Ishikawa (cell line): ENCODE data around the gene PTPN14.

Experiments used
- CEBPB ChIP-seq: IDR thresholded peaks from 2 replicates; pipeline ENCODE4 v1.6.1; 2012
- CREB1 ChIP-seq: IDR thresholded peaks from 2 replicates; pipeline ENCODE4 v1.6.1; 2012; ENCODE audit warnings: low read depth
- EGR1 ChIP-seq: IDR thresholded peaks from 2 replicates; pipeline ENCODE4 v1.6.1; 2012
- EP300 ChIP-seq: IDR thresholded peaks from 2 replicates; pipeline ENCODE4 v1.6.1; 2012; ENCODE audit warnings: borderline replicate concordance
- FOXM1 ChIP-seq: IDR thresholded peaks from 2 replicates; pipeline ENCODE4 v1.6.1; 2012; ENCODE audit warnings: low read depth, borderline replicate concordance
- NFIC ChIP-seq: IDR thresholded peaks from 2 replicates; pipeline ENCODE4 v1.6.1; 2012
- RAD21 ChIP-seq: IDR thresholded peaks from 2 replicates; pipeline ENCODE4 v1.6.1; 2012; ENCODE audit warnings: low read depth
- TAF1 ChIP-seq: IDR thresholded peaks from 2 replicates; pipeline ENCODE4 v1.6.1; 2012; ENCODE audit warnings: low read depth, mild to moderate bottlenecking
- TCF12 ChIP-seq: IDR thresholded peaks from 2 replicates; pipeline ENCODE4 v1.6.1; 2012; ENCODE audit warnings: low read depth
- TEAD4 ChIP-seq: IDR thresholded peaks from 2 replicates; pipeline ENCODE4 v1.6.1; 2012
- YY1 ChIP-seq: IDR thresholded peaks from 2 replicates; pipeline ENCODE4 v1.6.1; 2012; ENCODE audit warnings: low read depth
- ZBTB7A ChIP-seq: IDR thresholded peaks from 2 replicates; pipeline ENCODE4 v1.6.1; 2012; ENCODE audit warnings: low read depth
- TF ChIP-seq, protein P1 (sequence below): IDR thresholded peaks from 2 replicates; pipeline ENCODE4 v1.6.1; 2012
- TF ChIP-seq, protein P2 (sequence below): IDR thresholded peaks from 2 replicates; pipeline ENCODE4 v1.6.1; 2012
- TF ChIP-seq, protein P3 (sequence below): IDR thresholded peaks from 2 replicates; pipeline ENCODE4 v1.6.1; 2012; ENCODE audit warnings: low read depth, mild to moderate bottlenecking

PTPN14 gene

DNA sequence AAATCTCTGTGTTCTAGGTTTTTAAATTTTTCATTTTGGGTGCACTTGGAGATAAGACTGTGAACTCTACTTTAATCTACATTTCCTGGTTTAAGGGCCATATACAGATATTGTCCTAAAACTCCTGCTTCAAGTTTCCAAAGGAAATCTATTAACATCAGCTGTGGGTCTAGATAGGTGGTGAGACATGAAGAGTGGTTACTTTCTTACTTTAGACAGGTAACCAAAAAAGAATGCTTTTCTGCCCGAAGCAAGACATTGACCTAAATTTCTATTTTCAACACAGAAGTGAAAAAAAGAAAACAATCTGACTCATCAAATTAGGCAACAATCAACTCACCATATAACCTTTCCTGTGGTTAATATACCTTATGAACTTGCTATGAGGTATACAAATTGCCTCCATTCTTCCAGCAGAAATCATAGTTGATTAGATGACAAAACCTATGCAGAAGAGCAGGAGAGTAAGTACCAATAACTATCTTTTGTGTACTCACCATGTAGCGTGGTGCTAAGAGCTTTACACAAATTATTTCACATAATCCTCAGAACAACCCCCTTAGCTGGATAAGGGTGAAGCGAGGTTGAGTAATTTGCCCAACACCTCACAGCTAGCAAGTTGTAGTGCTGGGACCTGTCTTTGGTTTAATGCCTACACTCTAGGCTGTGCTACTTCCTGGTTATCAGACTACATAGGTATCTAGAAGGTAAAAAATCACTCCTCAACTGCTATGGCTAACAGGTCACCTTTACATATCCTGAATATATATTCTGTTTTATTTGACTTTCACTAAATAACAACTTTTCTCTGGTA lies 23.4 kb upstream of the PTPN14 start:
- TF ChIP-seq TEAD4 (no peak), TCF12 (no peak), RAD21 (no peak), ZBTB7A (no peak), NFIC (no peak)

DNA sequence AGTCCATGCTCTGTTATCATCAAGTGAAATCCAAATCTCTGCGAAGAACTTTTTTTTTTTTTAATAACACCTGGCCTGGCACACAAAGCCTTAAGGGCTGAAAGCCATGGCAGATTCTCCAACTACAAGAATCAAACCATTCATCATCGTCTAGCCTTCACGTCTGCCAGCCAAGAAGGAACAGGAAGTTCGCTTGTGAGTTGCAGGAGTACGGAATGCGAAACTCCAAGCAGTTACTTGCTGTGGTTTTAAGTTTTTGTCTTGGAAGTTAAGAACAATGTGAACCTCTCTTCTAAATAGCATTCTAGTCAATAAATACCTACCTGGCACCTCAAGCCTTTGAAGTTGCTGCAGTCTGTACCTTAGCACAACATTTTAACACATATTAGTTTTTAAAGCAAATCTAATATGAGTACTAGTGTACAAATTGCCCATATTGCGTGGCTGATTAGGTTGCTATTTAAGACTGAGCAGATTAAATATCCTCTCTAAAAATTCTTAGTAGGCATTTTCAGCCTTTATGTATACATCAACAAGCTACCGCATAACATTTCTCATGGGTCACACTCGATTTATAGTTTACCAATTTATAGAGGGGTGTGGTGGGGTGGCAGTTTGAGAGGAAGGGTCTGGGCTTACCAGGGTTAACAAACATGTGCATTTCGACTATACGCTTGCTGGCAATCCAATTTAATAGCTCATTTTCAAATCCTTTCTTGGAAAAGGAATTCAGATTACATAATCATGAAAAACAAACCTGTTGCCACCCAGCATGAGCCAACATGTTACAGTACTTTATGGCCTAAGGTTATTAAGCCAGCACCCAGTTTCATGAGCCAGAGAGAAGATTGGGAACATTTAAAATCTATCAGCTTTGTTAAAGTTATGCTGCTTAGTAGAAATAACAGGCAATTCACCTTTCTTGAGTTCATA lies 22.2 kb upstream of the PTPN14 start:
- TF ChIP-seq TCF12 (no peak), YY1 (no peak), EGR1 (no peak), CREB1 (no peak), RAD21 (no peak), TEAD4 (no peak), FOXM1 (no peak)
- TF ChIP-seq, protein P1, sequence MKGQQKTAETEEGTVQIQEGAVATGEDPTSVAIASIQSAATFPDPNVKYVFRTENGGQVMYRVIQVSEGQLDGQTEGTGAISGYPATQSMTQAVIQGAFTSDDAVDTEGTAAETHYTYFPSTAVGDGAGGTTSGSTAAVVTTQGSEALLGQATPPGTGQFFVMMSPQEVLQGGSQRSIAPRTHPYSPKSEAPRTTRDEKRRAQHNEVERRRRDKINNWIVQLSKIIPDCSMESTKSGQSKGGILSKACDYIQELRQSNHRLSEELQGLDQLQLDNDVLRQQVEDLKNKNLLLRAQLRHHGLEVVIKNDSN: no peak

DNA sequence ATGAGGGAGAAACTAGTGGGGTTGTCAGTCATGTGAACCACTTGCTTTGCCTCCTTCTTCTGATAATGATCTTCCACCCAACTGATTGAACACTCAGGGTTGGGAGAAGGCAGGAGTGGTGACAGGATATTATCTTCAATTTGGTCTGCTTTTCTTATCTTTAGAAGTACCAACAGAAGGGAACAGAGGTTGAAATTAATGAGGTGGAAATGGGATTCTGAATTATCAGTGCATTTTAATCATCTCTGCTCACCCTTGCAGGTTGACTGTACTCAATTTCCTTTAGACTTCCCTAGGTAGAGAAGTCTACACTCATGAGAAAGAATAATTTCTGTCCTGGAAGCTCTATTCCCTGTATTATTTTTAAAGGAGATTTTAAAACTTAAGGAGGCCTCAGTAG lies 19.9 kb upstream of the PTPN14 start:
- no peak for TF ChIP-seq CEBPB
- no peak for TF ChIP-seq YY1
- TF ChIP-seq, protein P2, sequence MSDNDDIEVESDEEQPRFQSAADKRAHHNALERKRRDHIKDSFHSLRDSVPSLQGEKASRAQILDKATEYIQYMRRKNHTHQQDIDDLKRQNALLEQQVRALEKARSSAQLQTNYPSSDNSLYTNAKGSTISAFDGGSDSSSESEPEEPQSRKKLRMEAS: no peak
- TF ChIP-seq, protein P3, sequence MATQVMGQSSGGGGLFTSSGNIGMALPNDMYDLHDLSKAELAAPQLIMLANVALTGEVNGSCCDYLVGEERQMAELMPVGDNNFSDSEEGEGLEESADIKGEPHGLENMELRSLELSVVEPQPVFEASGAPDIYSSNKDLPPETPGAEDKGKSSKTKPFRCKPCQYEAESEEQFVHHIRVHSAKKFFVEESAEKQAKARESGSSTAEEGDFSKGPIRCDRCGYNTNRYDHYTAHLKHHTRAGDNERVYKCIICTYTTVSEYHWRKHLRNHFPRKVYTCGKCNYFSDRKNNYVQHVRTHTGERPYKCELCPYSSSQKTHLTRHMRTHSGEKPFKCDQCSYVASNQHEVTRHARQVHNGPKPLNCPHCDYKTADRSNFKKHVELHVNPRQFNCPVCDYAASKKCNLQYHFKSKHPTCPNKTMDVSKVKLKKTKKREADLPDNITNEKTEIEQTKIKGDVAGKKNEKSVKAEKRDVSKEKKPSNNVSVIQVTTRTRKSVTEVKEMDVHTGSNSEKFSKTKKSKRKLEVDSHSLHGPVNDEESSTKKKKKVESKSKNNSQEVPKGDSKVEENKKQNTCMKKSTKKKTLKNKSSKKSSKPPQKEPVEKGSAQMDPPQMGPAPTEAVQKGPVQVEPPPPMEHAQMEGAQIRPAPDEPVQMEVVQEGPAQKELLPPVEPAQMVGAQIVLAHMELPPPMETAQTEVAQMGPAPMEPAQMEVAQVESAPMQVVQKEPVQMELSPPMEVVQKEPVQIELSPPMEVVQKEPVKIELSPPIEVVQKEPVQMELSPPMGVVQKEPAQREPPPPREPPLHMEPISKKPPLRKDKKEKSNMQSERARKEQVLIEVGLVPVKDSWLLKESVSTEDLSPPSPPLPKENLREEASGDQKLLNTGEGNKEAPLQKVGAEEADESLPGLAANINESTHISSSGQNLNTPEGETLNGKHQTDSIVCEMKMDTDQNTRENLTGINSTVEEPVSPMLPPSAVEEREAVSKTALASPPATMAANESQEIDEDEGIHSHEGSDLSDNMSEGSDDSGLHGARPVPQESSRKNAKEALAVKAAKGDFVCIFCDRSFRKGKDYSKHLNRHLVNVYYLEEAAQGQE: no peak
- no peak for TF ChIP-seq ZBTB7A
- no peak for TF ChIP-seq TEAD4
- no peak for TF ChIP-seq FOXM1
- no peak for TF ChIP-seq TCF12
- no peak for TF ChIP-seq EGR1
- TF ChIP-seq TAF1: no peak
- TF ChIP-seq NFIC: no peak
- no peak for TF ChIP-seq RAD21
- TF ChIP-seq CREB1: no peak
- TF ChIP-seq EP300: no peak
- TF ChIP-seq, protein P1: no peak

DNA sequence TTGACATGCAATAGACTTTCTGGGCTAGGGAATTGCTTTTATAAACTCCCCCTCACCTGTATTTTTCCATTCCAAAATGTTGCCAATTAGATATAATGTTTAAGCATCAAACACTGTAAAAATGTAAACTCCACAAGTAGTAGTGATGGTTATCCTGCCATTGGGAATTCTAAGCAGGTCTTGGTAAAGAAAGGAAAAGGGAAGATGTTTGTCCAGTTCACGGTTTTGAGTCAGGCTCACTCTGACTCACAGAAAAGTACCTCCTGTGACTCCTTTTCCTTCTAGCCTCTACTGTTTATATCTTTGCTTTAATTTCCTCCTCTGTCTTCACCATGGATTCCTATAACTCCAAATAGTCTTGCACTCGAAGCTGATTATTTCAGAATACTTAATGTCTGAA lies 19.0 kb upstream of the PTPN14 start:
- TF ChIP-seq NFIC: no peak
- TF ChIP-seq RAD21: no peak
- TF ChIP-seq, protein P3: no peak
- no peak for TF ChIP-seq EGR1
- no peak for TF ChIP-seq TAF1
- no peak for TF ChIP-seq CREB1
- TF ChIP-seq, protein P2: no peak
- TF ChIP-seq EP300: no peak
- TF ChIP-seq YY1: no peak
- TF ChIP-seq CEBPB: no peak

DNA sequence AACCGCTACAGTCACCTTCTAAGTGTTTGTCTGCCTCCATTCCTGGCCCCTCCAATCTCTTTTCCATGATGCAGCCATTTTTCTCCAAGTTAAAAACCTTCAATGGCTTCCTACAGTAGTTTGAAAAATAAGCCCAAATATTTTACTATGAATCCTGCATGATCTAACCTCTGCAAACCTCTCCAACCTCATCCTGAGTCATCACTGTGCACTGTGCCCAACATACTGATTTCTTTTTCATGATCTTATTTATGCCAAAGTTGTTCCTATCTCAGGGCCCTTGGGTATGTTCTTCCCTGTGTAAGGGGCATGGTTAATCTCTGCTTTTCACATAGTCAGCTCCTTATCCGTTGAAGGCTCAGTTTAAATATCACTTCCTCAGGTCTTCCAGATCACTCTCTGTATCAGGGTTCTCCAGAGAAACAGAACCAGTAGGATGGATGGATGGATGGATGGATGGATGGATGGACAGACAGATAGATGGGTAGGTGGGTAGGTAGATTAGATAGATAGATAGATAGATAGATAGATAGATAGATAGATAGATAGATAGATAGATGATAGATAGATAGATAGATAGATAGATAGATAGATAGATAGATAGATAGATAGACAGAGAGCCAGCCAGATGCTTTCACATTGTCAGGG lies 18.1 kb upstream of the PTPN14 start:
- TF ChIP-seq CREB1 (no peak), ZBTB7A (no peak), TCF12 (no peak), RAD21 (no peak), CEBPB (no peak), TEAD4 (no peak), FOXM1 (no peak), TAF1 (no peak), YY1 (no peak), EGR1 (no peak), NFIC (no peak), EP300 (no peak)
- TF ChIP-seq, protein P1: no peak
- TF ChIP-seq, protein P3: no peak
